Transverse colon (tissue), 4 donors: ENCODE data around the gene PCDHB4. TPM values are rescaled to one million over a fixed set of nuclear protein-coding genes. Genes with fewer than 3 reads are reported as not detected.
"Not testable (repeated sequence)": the region's sequence is repeated elsewhere in the genome, so short reads cannot be mapped to it uniquely, and the experiment has no call there.

Source experiments
- DNase-seq: peaks from one replicate; pipeline ENCODE4 v3.0.0-alpha.2; 2019
- H3K27ac ChIP-seq, 4 donors: fragments of 200-600 bp; sonication (generic); 2 replicates each; pipeline ENCODE4 v1.5.1; 2016 to 2018; ENCODE audit warnings: inconsistent platforms in 4 of 4
- H3K27me3 ChIP-seq: fragments of 200-600 bp; sonication (generic); 2 replicates; pipeline ENCODE4 v1.5.1; 2017; ENCODE audit warnings: inconsistent platforms
- H3K36me3 ChIP-seq, 4 donors: fragments of 200-600 bp; sonication (generic); 2 replicates each; pipeline ENCODE4 v1.5.1; 2017 to 2019; ENCODE audit warnings: inconsistent platforms in 4 of 4
- H3K4me1 ChIP-seq, 4 donors: fragments of 200-600 bp; sonication (generic); 2 replicates each; pipeline ENCODE4 v1.5.1; 2017 to 2020; ENCODE audit warnings: inconsistent platforms in 4 of 4
- H3K4me3 ChIP-seq, 4 donors: fragments of 200-600 bp; sonication (generic); 1 replicate in 1 of 4; 2 replicates in 3 of 4; pipeline versions ENCODE4 v1.5.1 to v1.6.1; 2017 to 2019; ENCODE audit warnings: inconsistent platforms in 4 of 4
- H3K9me3 ChIP-seq, 2 donors: fragments of 200-600 bp; sonication (generic); 2 replicates each; pipeline ENCODE4 v1.5.1; 2017 to 2019; ENCODE audit warnings: inconsistent platforms in 2 of 2
- CTCF ChIP-seq, 5 experiments: fragments of 200-600 bp in 3 of 5; fragments of 450-650 bp in 2 of 5; sonication (generic) in 3 of 5; IDR thresholded peaks; 1 replicate in 2 of 5; 2 replicates in 3 of 5; pipeline ENCODE4 v1.5.1; 2016 to 2017; ENCODE audit warnings: antibody characterized with exemption in 5 of 5, inconsistent platforms in 3 of 5, mild to moderate bottlenecking in 2 of 5, moderate library complexity in 1 of 5
- EP300 ChIP-seq: sonication (generic); formaldehyde crosslinking; IDR thresholded peaks from one replicate; pipeline ENCODE4 v1.6.1; 2017; ENCODE audit warnings: antibody characterized with exemption, low read depth
- POLR2A ChIP-seq: fragments of 450-650 bp; IDR thresholded peaks from one replicate; pipeline ENCODE4 v1.6.1; 2016; ENCODE audit warnings: antibody characterized with exemption, mild to moderate bottlenecking, moderate library complexity
- POLR2AphosphoS5 ChIP-seq, 3 donors: sonication (generic); formaldehyde crosslinking; IDR thresholded peaks; one replicate each; pipeline ENCODE4 v1.6.1; 2016; ENCODE audit warnings: antibody characterized with exemption in 3 of 3
- WGBS, 2 donors: methylation state at CpG; one replicate each; pipeline ENCODE4 v1.1.5; 2018; ENCODE audit warnings: low coverage in 1 of 2; 5-methylcytosine and 5-hydroxymethylcytosine counted together
- in situ Hi-C, 4 donors: fragments of 200-750 bp; cut with MboI; loops; one replicate each; pipeline versions ENCODE4 v1.15.0 to v1.15.1; 2017; ENCODE audit warnings: low sequenced_read_pairs in 3 of 4, low pct_ligation_motif_present in 1 of 4, low pct_unique_long_range_greater_than_20kb in 1 of 4
- intact Hi-C: fragments of 100-400 bp; cut with DNase I; formaldehyde crosslinking; loops from one replicate; pipeline ENCODE4 v1.15.1; 2023; ENCODE audit warnings: low total_unique reads
- total RNA-seq, 4 donors: library from RNA; depleted of rRNA; stranded (reverse); fragments of >200 nt; gene quantifications; one replicate each; pipeline ENCODE4 v1.1.0, GENCODE V29; 2016

The PCDHB4 gene
- total RNA-seq, 4 donors from 2014 or later = 0.68 to 2.2 (median 0.77) TPM

GRCh38 chr5:141101059-141101458, 20.6 kb upstream of the PCDHB4 start:
- WGBS, 2 donors = 69 to 76% methylated on average over 10 to 19 of the region's 20 CpGs
- no peak for TF ChIP-seq POLR2AphosphoS5 (IDR thresholded peaks at IDR 0.05)
- no peak for TF ChIP-seq EP300
- TF ChIP-seq POLR2A = no peak
- no peak for TF ChIP-seq CTCF (IDR thresholded peaks at IDR 0.05)
- Histone ChIP-seq H3K9me3 (peaks cover 10 to 25% of the 10 kb centered on the region in 2 donors), H3K27ac (no peak overlapping the region), H3K4me1 (no peaks in the 10 kb centered on the region), H3K27me3 (peaks cover 14% of the 10 kb centered on the region), H3K36me3 (no peaks in the 10 kb centered on the region), H3K4me3 (no peak overlapping the region)
- DNase-seq = no peak
- intact Hi-C loops (no loop called here), in situ Hi-C loops (no loop called here)

- H3K27me3 ChIP-seq = peaks cover 14% of the 10 kb centered on the region
- intact Hi-C loops, H3K4me3 ChIP-seq, H3K27ac ChIP-seq, H3K36me3 ChIP-seq, DNase-seq, in situ Hi-C loops, H3K4me1 ChIP-seq: not testable (repeated sequence)
- WGBS, 2 donors = 57% methylated on average over 7 of the region's 39 CpGs; no CpG with 5 or more reads in 1 of the 2 donors
- peaks cover 10 to 25% of the 10 kb centered on the region in 2 donors for H3K9me3 ChIP-seq
Observed at GRCh38 chr5:141102070-141102469, 19.5 kb upstream of the PCDHB4 start.

DNA sequence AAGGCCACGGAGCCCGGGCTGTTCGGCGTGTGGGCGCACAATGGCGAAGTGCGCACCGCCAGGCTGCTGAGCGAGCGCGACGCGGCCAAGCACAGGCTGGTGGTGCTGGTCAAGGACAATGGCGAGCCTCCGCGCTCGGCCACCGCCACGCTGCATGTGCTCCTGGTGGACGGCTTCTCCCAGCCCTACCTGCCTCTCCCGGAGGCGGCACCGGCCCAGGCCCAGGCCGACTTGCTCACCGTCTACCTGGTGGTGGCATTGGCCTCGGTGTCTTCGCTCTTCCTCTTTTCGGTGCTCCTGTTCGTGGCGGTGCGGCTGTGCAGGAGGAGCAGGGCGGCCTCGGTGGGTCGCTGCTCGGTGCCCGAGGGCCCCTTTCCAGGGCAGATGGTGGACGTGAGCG, 19.1 kb upstream of the PCDHB4 start:
- intact Hi-C loops, H3K4me3 ChIP-seq, H3K4me1 ChIP-seq, in situ Hi-C loops, H3K36me3 ChIP-seq, DNase-seq, H3K27ac ChIP-seq: not testable (repeated sequence)
- H3K9me3 ChIP-seq = peaks cover 10 to 25% of the 10 kb centered on the region in 2 donors
- H3K27me3 ChIP-seq = peaks cover 14% of the 10 kb centered on the region
- 73% methylated on average over 23 of the region's 38 CpGs; no CpG with 5 or more reads in 1 of the 2 donors for WGBS, 2 donors

DNA sequence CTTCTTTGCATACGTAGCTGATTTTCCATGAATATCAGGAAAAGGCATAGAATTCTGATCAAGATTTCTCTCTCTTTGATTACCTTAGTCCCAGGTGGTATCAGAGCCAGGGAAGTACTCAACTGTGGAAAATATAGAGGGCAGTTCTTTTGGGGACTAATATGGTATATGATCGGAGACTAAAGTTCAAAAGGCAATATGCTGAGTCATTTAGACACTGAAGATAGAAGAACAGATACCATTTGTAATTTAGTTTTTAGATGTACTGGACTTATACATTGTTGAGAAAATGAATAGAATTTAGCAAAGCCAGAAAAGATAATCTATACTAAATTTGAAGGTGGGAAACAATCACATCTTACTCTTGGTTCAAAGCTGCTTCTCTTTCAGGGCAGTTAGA, 16.3 kb upstream of the PCDHB4 start:
- peaks cover 16 to 18% of the 10 kb centered on the region in 2 donors for H3K9me3 ChIP-seq

GRCh38 chr5:141119250-141119649, 2.4 kb upstream of the PCDHB4 start:
- peaks cover 22 to 24% of the 10 kb centered on the region in 2 donors for H3K9me3 ChIP-seq
- intact Hi-C loops (no loop called here), in situ Hi-C loops (no loop called here)
- peaks cover 6% of the 10 kb centered on the region for H3K27me3 ChIP-seq
- H3K27ac ChIP-seq = no peak overlapping the region
- 45 to 49% methylated on average over 2 of the region's 2 CpGs for WGBS, 2 donors
- H3K4me1 ChIP-seq = no peaks in the 10 kb centered on the region
- no peaks in the 10 kb centered on the region for H3K36me3 ChIP-seq
- DNase-seq = no peak
- TF ChIP-seq POLR2AphosphoS5 (IDR thresholded peaks at IDR 0.05) (no peak), EP300 (no peak), POLR2A (no peak), CTCF (IDR thresholded peaks at IDR 0.05) (no peak)
- H3K4me3 ChIP-seq = no peak overlapping the region

More for the DNA sequence above, 16.3 kb upstream of the PCDHB4 start:
- in situ Hi-C loops = no loop called here
- Histone ChIP-seq H3K36me3 (no peaks in the 10 kb centered on the region), H3K4me3 (no peak overlapping the region), H3K4me1 (no peaks in the 10 kb centered on the region), H3K27ac (no peak overlapping the region), H3K27me3 (no peaks in the 10 kb centered on the region)
- 70 to 93% methylated on average over 2 of the region's 2 CpGs for WGBS, 2 donors
- no peak for TF ChIP-seq EP300
- TF ChIP-seq CTCF (IDR thresholded peaks at IDR 0.05) = no peak
- TF ChIP-seq POLR2AphosphoS5 (IDR thresholded peaks at IDR 0.05) = no peak
- TF ChIP-seq POLR2A = no peak
- no peak for DNase-seq
- intact Hi-C loops = no loop called here
